ENCODE measurements around the gene OR2A1.
"Not testable (repeated sequence)": the region's sequence is repeated elsewhere in the genome, so short reads cannot be mapped to it uniquely, and the experiment has no call there.

- TF ChIP-seq CTCF (IDR thresholded peaks at IDR 0.05; ENCODE audit: control extremely low read depth in 1 of 3, insufficient read depth in 1 of 3, low read depth in 1 of 3, low read length in 3 of 3); POLR2A (IDR thresholded peaks at IDR 0.05; ENCODE audit: control extremely low read depth in 1 of 2, low read depth in 2 of 2, low read length in 2 of 2): not testable (repeated sequence)
Observed at GRCh38 chr7:144331996-144332288, 19.7 kb downstream of the OR2A1 start.
